ENCODE results near the gene OPRM1. TPM values are rescaled to one million over a fixed set of nuclear protein-coding genes. Genes with fewer than 3 reads are reported as not detected.

The OPRM1 gene
- total and polyA plus RNA-seq, 4 donors = 2.5 to 20.9 (median 2.7) TPM

GRCh38 chr6:154157082-154157481, 118.0 kb downstream of the OPRM1 start:
- no peaks in the 10 kb centered on the region for H3K9me3 ChIP-seq (ENCODE audit: control insufficient read depth, insufficient read depth, low read length)
- H3K27ac ChIP-seq (ENCODE audit: low read depth, low read length) = no peak overlapping the region
- WGBS (ENCODE audit: insufficient coverage) = 79% methylated on average over 3 of the region's 4 CpGs
- no peaks in the 10 kb centered on the region for H3K27me3 ChIP-seq (ENCODE audit: control insufficient read depth, insufficient read depth, low read length)
- H3K4me3 ChIP-seq (ENCODE audit: low read depth, low read length) = no peak overlapping the region
- H3K36me3 ChIP-seq (ENCODE audit: control insufficient read depth, insufficient read depth, low read length) = no peaks in the 10 kb centered on the region
- H3K4me1 ChIP-seq (ENCODE audit: control insufficient read depth, insufficient read depth, low read length) = peaks cover 4% of the 10 kb centered on the region
- no peak for DNase-seq (ENCODE audit: low read depth in 4 of 6, low spot score in 6 of 6)

GRCh38 chr6:154157706-154158105, 118.7 kb downstream of the OPRM1 start:
- Histone ChIP-seq H3K27me3 (ENCODE audit: control insufficient read depth, insufficient read depth, low read length) (no peaks in the 10 kb centered on the region), H3K4me3 (ENCODE audit: low read depth, low read length) (no peak overlapping the region), H3K27ac (ENCODE audit: low read depth, low read length) (no peak overlapping the region), H3K36me3 (ENCODE audit: control insufficient read depth, insufficient read depth, low read length) (no peaks in the 10 kb centered on the region), H3K9me3 (ENCODE audit: control insufficient read depth, insufficient read depth, low read length) (no peaks in the 10 kb centered on the region), H3K4me1 (ENCODE audit: control insufficient read depth, insufficient read depth, low read length) (peaks cover 4% of the 10 kb centered on the region)
- no peak for DNase-seq (ENCODE audit: low read depth in 4 of 6, low spot score in 6 of 6)

- H3K27ac ChIP-seq (ENCODE audit: low read depth, low read length) = no peak overlapping the region
- no peaks in the 10 kb centered on the region for H3K36me3 ChIP-seq (ENCODE audit: control insufficient read depth, insufficient read depth, low read length)
These were observed 120.1 kb downstream of the OPRM1 start for GRCh38 chr6:154159126-154159525.

GRCh38 chr6:154161689-154162088, 122.6 kb downstream of the OPRM1 start:
- Histone ChIP-seq H3K27ac (ENCODE audit: low read depth, low read length) (no peak overlapping the region), H3K9me3 (ENCODE audit: control insufficient read depth, insufficient read depth, low read length) (no peaks in the 10 kb centered on the region), H3K4me3 (ENCODE audit: low read depth, low read length) (no peak overlapping the region), H3K4me1 (ENCODE audit: control insufficient read depth, insufficient read depth, low read length) (no peaks in the 10 kb centered on the region), H3K27me3 (ENCODE audit: control insufficient read depth, insufficient read depth, low read length) (no peaks in the 10 kb centered on the region), H3K36me3 (ENCODE audit: control insufficient read depth, insufficient read depth, low read length) (no peaks in the 10 kb centered on the region)
- WGBS (ENCODE audit: insufficient coverage) = 95% methylated on average over 3 of the region's 3 CpGs
- DNase-seq (ENCODE audit: low read depth in 4 of 6, low spot score in 6 of 6) = no peak

More at GRCh38 chr6:154159126-154159525, 120.1 kb downstream of the OPRM1 start:
- no peaks in the 10 kb centered on the region for H3K27me3 ChIP-seq (ENCODE audit: control insufficient read depth, insufficient read depth, low read length)
- WGBS (ENCODE audit: insufficient coverage) = no CpG with 5 or more reads among the region's 2 CpGs
- H3K9me3 ChIP-seq (ENCODE audit: control insufficient read depth, insufficient read depth, low read length) = no peaks in the 10 kb centered on the region
- DNase-seq (ENCODE audit: low read depth in 4 of 6, low spot score in 6 of 6) = no peak
- H3K4me1 ChIP-seq (ENCODE audit: control insufficient read depth, insufficient read depth, low read length) = peaks cover 4% of the 10 kb centered on the region
- H3K4me3 ChIP-seq (ENCODE audit: low read depth, low read length) = no peak overlapping the region

GRCh38 chr6:154164397-154164796, 125.4 kb downstream of the OPRM1 start:
- no peaks in the 10 kb centered on the region for H3K9me3 ChIP-seq (ENCODE audit: control insufficient read depth, insufficient read depth, low read length)
- H3K36me3 ChIP-seq (ENCODE audit: control insufficient read depth, insufficient read depth, low read length) = no peaks in the 10 kb centered on the region
- 37% methylated on average over 2 of the region's 5 CpGs for WGBS (ENCODE audit: insufficient coverage)
- H3K27ac ChIP-seq (ENCODE audit: low read depth, low read length) = peak overlapping the region; percentile 35
- peak in 5 of 6 donors; percentile 33 to 95 (median 56) for DNase-seq (ENCODE audit: low read depth in 4 of 6, low spot score in 6 of 6)
- H3K4me3 ChIP-seq (ENCODE audit: low read depth, low read length) = no peak overlapping the region
- no peaks in the 10 kb centered on the region for H3K27me3 ChIP-seq (ENCODE audit: control insufficient read depth, insufficient read depth, low read length)
- no peaks in the 10 kb centered on the region for H3K4me1 ChIP-seq (ENCODE audit: control insufficient read depth, insufficient read depth, low read length)

- no peaks in the 10 kb centered on the region for H3K4me1 ChIP-seq (ENCODE audit: control insufficient read depth, insufficient read depth, low read length)
- 90% methylated on average over 1 of the region's 2 CpGs for WGBS (ENCODE audit: insufficient coverage)
- no peak overlapping the region for H3K27ac ChIP-seq (ENCODE audit: low read depth, low read length)
- no peak for DNase-seq (ENCODE audit: low read depth in 4 of 6, low spot score in 6 of 6)
- no peak overlapping the region for H3K4me3 ChIP-seq (ENCODE audit: low read depth, low read length)
- H3K9me3 ChIP-seq (ENCODE audit: control insufficient read depth, insufficient read depth, low read length) = no peaks in the 10 kb centered on the region
- no peaks in the 10 kb centered on the region for H3K36me3 ChIP-seq (ENCODE audit: control insufficient read depth, insufficient read depth, low read length)
- H3K27me3 ChIP-seq (ENCODE audit: control insufficient read depth, insufficient read depth, low read length) = no peaks in the 10 kb centered on the region
These were observed 126.4 kb downstream of the OPRM1 start for GRCh38 chr6:154165478-154165877.

- Histone ChIP-seq H3K27me3 (ENCODE audit: control insufficient read depth, insufficient read depth, low read length) (no peaks in the 10 kb centered on the region), H3K4me1 (ENCODE audit: control insufficient read depth, insufficient read depth, low read length) (no peaks in the 10 kb centered on the region), H3K9me3 (ENCODE audit: control insufficient read depth, insufficient read depth, low read length) (no peaks in the 10 kb centered on the region), H3K36me3 (ENCODE audit: control insufficient read depth, insufficient read depth, low read length) (no peaks in the 10 kb centered on the region), H3K27ac (ENCODE audit: low read depth, low read length) (no peak overlapping the region), H3K4me3 (ENCODE audit: low read depth, low read length) (no peak overlapping the region)
- DNase-seq (ENCODE audit: low read depth in 4 of 6, low spot score in 6 of 6) = no peak
- WGBS (ENCODE audit: insufficient coverage) = 93% methylated on average over 9 of the region's 9 CpGs
These were observed 127.1 kb downstream of the OPRM1 start for GRCh38 chr6:154166140-154166539.

- Histone ChIP-seq H3K27ac (ENCODE audit: low read depth, low read length) (no peak overlapping the region), H3K27me3 (ENCODE audit: control insufficient read depth, insufficient read depth, low read length) (no peaks in the 10 kb centered on the region), H3K9me3 (ENCODE audit: control insufficient read depth, insufficient read depth, low read length) (no peaks in the 10 kb centered on the region), H3K36me3 (ENCODE audit: control insufficient read depth, insufficient read depth, low read length) (no peaks in the 10 kb centered on the region), H3K4me1 (ENCODE audit: control insufficient read depth, insufficient read depth, low read length) (no peaks in the 10 kb centered on the region), H3K4me3 (ENCODE audit: low read depth, low read length) (no peak overlapping the region)
- 33% methylated on average over 1 of the region's 2 CpGs for WGBS (ENCODE audit: insufficient coverage)
- no peak for DNase-seq (ENCODE audit: low read depth in 4 of 6, low spot score in 6 of 6)
These were observed 128.1 kb downstream of the OPRM1 start for GRCh38 chr6:154167126-154167525.

- no peaks in the 10 kb centered on the region for H3K9me3 ChIP-seq (ENCODE audit: control insufficient read depth, insufficient read depth, low read length)
- DNase-seq (ENCODE audit: low read depth in 4 of 6, low spot score in 6 of 6) = no peak
- no peaks in the 10 kb centered on the region for H3K27me3 ChIP-seq (ENCODE audit: control insufficient read depth, insufficient read depth, low read length)
- H3K36me3 ChIP-seq (ENCODE audit: control insufficient read depth, insufficient read depth, low read length) = no peaks in the 10 kb centered on the region
- 92% methylated on average over 2 of the region's 5 CpGs for WGBS (ENCODE audit: insufficient coverage)
- H3K4me1 ChIP-seq (ENCODE audit: control insufficient read depth, insufficient read depth, low read length) = no peaks in the 10 kb centered on the region
- H3K27ac ChIP-seq (ENCODE audit: low read depth, low read length) = no peak overlapping the region
- no peak overlapping the region for H3K4me3 ChIP-seq (ENCODE audit: low read depth, low read length)
These were observed 130.3 kb downstream of the OPRM1 start for GRCh38 chr6:154169193-154169847.

- Histone ChIP-seq H3K27me3 (ENCODE audit: control insufficient read depth, insufficient read depth, low read length) (no peaks in the 10 kb centered on the region), H3K9me3 (ENCODE audit: control insufficient read depth, insufficient read depth, low read length) (no peaks in the 10 kb centered on the region), H3K4me3 (ENCODE audit: low read depth, low read length) (no peak overlapping the region), H3K27ac (ENCODE audit: low read depth, low read length) (no peak overlapping the region), H3K36me3 (ENCODE audit: control insufficient read depth, insufficient read depth, low read length) (no peaks in the 10 kb centered on the region), H3K4me1 (ENCODE audit: control insufficient read depth, insufficient read depth, low read length) (no peaks in the 10 kb centered on the region)
- DNase-seq (ENCODE audit: low read depth in 4 of 6, low spot score in 6 of 6) = no peak
- 89% methylated on average over 1 of the region's 2 CpGs for WGBS (ENCODE audit: insufficient coverage)
These were observed 131.1 kb downstream of the OPRM1 start for GRCh38 chr6:154170106-154170505.
